ENCODE measurements around the gene FN1.
"Not testable (repeated sequence)": the region's sequence is repeated elsewhere in the genome, so short reads cannot be mapped to it uniquely, and the experiment has no call there.

The FN1 gene

DNA sequence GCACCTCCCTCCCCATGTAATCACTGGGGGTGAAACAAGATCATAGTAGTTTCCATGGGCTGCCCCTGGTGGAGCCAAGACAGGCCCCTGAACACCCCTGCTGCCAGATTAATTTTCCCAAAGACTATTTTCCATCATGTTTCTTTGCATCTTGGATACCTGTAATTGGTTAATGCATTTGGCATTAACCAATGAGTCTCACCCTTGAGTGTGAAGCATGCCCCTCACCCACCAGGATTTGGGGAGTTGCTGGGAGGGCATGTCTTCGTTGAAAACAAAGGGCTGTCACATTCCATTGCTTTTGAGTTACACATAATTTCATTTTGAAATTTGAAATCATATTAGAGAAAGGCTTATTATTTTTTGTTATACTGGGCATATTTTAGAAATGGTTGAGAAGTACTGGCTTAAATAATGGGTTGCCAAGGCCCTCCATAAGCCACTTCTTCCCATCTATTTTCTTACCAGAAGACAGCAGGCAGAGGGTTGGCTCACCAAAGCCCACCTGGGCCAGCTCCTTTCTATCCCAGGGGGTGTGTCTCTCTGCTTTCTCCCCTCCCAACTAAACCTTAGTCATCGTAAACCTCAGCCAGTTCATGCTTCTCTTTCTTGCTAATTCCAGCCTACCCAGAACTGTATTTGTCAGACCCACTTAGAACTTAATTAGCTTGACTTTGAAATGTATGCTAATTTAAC, 72.3 kb downstream of the FN1 start:
- DNase-seq, result no peak

DNA sequence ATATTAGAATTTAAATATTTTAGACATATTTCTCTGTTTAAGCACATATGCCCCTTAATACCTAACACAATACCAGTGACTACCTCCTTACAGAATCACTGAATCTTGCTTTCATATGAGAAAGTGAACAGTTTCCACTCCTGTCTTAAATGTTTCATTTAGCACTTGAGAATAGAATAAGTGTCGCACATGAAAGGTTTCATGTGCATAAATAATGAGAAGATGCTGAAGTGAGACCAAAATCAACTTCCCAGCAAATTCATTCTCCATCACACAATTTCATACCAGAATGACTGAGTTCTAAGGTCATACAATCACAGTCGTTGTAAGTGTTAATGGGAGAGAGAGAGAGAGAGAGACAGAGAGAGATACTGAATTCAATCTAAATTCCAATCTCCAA, 72.8 kb downstream of the FN1 start:
- DNase-seq, result no peak

DNA sequence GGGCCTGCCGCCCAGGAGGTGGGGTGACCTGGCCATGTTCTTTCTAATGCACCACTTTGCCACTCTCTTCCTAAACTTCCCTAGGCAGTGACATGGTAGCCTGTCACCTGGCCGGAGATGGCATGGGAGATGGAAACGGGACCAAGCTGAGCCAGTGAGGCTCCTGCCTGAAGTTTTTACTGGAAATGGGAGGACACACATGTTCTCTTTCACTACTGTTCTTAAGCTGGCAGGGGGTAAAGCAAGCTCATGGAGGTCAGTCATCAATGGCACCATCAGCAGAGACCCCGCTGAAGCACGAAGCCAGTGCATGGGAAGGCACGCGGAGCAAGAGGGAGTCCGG, 73.3 kb downstream of the FN1 start:
- no peak for DNase-seq

DNA sequence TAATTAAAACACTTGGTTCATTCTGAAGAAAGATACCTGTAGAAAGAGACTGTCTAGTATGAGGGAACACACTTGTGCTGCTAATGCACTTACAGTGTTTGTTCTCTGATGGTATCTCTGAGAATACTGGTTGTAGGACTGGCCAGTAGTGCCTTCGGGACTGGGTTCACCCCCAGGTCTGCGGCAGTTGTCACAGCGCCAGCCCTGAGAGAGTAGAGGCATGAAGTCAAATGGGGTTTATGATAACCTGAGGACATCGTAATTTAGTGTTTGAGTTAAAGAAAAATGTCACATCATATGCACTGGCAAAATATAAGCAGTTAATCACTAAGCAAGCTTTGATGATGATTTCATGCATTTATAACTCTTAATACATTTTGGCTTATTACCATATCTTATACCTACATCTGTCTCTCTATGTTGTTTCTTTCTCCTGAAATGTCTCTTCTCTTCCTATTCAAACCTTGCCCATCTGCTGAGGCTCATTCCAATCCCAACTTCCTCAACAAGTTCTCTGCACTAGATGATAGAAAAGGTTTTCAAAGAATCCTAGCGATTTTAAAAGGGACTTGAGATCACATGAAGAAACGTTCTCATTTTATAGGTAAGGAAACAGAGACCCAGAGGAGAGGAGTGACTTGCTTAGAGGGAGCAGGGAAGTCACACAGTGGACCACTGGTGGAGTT, 73.8 kb downstream of the FN1 start:
- no peak for DNase-seq

DNA sequence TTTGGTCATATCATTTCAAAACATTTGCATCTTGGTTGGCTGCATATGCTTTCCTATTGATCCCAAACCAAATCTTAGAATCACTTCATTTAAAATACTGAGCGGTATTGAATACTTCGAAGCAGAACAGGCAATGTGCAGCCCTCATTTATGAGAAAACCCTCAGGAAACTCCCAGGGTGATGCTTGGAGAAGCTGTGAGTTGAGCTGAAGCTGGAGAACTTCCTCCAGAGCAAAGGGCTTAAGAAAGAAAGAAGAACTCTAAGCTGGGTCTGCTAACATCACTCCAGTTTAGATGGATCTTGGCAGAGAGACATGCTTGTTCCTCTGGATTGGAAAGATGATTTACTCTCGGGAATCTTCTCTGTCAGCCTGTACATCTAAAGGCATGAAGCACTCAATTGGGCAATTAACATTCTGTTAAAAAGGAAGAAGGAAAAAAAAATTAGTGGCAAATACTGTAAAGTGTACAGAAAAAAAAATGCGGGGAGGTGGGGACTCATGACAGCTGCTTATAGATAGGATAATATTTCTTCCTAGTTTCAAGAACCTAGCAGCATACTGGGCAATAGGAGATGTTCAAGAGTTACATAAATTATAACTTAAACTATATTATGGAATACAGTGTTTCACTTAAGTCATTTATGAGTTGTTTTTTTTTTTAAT, 74.5 kb downstream of the FN1 start:
- DNase-seq, result no peak

DNA sequence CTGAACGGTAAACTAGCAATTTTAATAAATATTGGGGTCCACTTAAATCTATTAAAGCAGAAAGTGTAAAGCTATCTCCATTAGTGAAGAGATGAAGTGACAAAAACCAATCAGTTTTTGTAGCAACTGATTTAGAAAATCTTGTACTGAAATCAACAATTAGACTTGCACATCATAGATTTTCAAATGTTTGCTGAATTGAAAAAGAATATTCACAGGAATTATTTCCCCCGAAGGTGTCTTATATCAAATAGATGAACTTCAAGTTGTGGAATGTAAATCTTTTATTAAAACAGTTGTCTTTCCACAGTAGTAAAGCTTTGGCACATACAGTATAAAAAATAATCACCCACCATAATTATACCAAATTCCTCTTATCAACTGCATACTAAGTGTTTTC, 75.3 kb downstream of the FN1 start:
- DNase-seq, result no peak

- DNase-seq, result not testable (repeated sequence)
Measured at GRCh38 chr2:215360059-215360458, 75.8 kb downstream of the FN1 start.

- no peak for DNase-seq
Measured at GRCh38 chr2:215359576-215359922, 76.3 kb downstream of the FN1 start.

GRCh38 chr2:215358891-215359575, 76.8 kb downstream of the FN1 start:
- no peak for DNase-seq

DNA sequence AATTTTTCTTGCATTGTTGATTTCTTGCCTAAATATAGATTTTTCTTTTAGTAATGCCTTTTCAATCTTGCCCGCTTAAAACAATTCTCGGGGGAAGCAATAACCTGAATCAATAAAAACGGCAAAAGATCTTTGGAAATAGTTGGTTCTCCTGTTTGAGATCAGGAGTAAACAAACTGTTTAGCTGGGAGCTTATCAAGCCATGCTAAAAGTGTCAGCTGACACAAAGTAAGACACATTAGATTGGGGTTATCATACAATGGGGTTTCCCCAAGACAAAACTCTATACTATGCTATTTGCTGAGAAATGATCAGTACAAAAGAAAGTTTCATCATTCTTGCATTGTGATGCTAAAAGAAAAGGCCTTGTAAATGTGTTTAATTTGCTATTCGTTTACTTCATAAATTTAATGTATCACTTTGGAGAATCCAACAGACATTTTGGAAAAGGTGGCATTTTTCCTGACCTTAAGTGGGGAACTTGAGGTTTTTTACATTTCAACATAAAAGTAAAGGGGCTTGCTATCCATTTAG, 77.5 kb downstream of the FN1 start:
- DNase-seq, result no peak

DNA sequence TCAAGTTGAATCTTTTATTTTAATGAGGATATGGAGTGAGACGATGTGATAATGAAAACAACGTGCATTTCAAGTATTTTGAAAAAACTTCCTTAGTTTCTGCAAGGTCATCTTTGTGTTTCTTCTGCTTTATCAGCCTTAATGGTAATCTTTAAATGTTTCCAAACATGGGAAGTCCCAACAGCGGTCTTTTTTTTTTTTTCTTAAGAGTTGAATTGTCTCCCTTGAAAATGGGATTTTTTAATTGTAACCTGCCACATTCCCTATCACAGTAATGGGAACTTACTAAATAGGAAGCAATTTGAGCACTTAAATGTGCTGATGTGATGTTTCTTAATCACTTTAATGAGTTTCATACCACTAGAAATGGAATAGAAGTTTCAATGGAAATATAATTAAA, 78.2 kb downstream of the FN1 start:
- no peak for DNase-seq

- DNase-seq, result no peak
Measured at GRCh38 chr2:215356948-215357461, 78.9 kb downstream of the FN1 start.

DNA sequence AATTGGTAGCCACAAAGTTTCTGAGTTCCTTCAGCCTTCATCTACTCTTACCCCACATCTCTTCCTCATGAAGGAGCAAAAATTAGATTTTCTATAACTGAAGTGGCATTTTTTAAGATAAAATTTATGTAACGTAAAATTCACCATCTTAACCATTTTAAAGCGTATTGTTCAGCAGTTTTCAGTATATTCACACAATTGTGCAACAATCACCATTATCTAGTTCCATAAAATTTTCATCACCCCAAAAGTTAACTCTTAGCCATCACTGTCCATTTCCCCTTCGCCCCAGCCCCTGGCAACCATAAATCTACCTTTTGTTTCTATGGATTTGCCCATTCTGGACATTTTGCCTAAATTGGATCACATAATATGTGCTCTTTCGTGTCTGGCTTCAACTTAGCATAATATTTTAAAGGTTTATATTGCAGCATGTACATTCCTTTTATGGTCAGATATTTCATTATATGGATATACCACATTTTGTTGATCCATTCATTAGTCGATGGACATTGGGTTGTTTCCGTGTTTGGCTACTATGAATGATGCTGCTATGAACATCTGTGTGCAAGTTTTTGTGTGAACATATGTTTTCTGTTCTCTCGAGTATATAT, 79.4 kb downstream of the FN1 start:
- no peak for DNase-seq

- no peak for DNase-seq
Measured at GRCh38 chr2:215355801-215356200, 80.1 kb downstream of the FN1 start.

- DNase-seq, result no peak
Measured at GRCh38 chr2:215354771-215355695, 80.8 kb downstream of the FN1 start.

GRCh38 chr2:215352602-215353001, 83.3 kb downstream of the FN1 start:
- DNase-seq, result no peak

DNA sequence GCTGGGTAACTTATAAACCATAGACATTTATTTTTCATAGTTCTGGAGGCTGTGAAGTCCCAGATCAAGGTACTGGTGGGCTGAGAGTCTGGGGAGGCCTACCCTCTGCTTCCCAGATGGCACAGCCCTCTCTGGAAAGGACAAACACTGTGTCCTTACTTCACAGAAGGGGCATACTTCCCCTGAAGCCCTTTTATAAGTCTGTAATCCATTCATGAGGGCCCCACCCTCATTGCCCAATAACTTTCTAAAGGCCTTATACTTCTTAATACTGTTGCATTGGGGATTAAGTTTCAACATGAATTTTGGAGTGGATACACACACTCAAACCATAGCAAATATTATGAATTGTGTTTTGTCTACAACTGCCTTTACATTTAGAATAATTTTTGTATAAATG, 88.0 kb downstream of the FN1 start:
- DNase-seq, result no peak

- DNase-seq, result no peak
Measured at GRCh38 chr2:215338883-215339679, 96.8 kb downstream of the FN1 start.

DNA sequence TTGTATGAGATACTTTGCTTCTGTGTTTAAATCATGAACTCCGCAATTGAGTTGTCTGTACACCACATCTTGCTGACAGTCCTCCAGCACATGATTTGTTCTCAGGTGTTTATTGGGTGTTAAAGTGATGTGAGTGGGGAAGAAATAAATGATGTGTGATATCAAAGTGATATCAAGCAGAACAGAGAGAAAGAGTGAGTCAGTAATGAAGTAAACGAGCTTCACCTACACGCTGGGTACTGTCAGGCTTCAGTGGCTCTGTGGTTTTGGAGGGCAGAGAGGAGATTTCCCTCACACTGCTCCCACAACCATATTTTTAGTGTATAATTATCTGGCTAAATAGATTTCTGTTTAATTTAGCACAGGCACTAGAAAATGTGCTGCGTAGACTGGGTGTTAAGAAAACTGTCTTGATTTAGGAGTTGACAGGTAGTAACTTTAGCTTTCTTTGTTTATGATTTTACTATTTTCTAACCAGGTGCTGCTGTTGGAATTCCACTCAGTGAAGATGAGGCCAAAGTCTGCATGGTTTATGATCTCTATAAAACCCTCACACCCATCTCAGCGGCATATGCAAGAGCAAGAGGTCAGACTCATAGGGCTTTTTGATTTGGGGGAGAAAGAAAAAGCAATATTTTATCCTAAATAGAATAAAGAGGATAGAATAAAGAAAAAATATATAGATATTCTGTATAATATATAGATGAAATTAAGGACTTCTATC, 102.8 kb downstream of the FN1 start:
- no peak for DNase-seq

- DNase-seq, result no peak
Measured at GRCh38 chr2:215328066-215328465, 107.8 kb downstream of the FN1 start.

All from activated naive CD4-positive, alpha-beta T cell treated with anti-CD3 and anti-CD28 coated beads, Interleukin-2, amount 50 U/mL, for 16 hours (primary cell).